ENCODE data around the gene FXN.

DNA sequence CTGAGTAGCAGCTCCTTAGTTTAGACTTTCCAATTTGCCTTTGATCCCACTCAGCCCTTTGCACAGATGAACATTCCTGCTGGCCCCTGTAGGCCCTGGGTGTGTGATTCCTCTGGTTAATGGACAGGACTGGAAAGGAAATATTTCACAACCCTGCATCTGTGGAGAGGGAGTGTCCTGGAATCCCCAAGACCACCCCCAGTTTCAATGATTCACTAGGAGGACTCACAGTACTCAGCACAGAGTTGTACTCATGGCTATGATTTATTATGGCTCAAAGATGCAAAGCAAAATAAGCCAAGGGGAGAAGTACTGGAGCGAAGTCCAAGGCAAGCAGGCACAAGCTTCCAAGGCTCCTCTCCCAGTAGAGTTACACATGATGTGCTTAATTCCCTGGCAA, 96.1 kb downstream of the FXN start:
- no peak for TF ChIP-seq EZH2phosphoT487 (conservative IDR thresholded peaks at IDR 0.05; ENCODE audit: low read length)
- TF ChIP-seq, protein P1, sequence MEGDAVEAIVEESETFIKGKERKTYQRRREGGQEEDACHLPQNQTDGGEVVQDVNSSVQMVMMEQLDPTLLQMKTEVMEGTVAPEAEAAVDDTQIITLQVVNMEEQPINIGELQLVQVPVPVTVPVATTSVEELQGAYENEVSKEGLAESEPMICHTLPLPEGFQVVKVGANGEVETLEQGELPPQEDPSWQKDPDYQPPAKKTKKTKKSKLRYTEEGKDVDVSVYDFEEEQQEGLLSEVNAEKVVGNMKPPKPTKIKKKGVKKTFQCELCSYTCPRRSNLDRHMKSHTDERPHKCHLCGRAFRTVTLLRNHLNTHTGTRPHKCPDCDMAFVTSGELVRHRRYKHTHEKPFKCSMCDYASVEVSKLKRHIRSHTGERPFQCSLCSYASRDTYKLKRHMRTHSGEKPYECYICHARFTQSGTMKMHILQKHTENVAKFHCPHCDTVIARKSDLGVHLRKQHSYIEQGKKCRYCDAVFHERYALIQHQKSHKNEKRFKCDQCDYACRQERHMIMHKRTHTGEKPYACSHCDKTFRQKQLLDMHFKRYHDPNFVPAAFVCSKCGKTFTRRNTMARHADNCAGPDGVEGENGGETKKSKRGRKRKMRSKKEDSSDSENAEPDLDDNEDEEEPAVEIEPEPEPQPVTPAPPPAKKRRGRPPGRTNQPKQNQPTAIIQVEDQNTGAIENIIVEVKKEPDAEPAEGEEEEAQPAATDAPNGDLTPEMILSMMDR (IDR thresholded peaks at IDR 0.05; ENCODE audit: insufficient read depth, low read length, poor library complexity, severe bottlenecking) = no peak
